NCI-H510A treated with DMSO at 0.1 percent for 48 hours (cell line): ENCODE results near the gene SBDS.
"Not testable (repeated sequence)": the region's sequence is repeated elsewhere in the genome, so short reads cannot be mapped to it uniquely, and the experiment has no call there.

Experiments
- DNase-seq: peaks from one replicate; lab custom pipeline; 2025; lab: John Stamatoyannopoulos, UW

The SBDS gene

DNA sequence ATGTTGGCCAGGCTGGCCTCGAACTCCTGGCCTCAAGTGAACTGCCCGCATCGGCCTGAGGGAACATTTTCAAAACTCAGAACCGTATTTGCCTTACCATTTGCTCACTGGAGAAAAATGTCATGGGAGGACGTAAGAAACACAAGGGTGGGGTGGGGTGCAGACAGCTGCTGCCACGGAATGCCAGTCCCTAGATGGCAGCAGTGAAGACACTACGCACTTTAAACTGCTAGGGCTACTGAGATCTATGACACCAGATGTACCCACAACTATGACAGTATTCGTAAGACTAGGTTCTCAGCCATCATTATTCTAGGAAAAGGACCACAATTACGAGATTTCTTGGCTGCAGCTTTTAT lies 716 bp downstream of the SBDS start:
- peak; percentile 13 for DNase-seq

DNA sequence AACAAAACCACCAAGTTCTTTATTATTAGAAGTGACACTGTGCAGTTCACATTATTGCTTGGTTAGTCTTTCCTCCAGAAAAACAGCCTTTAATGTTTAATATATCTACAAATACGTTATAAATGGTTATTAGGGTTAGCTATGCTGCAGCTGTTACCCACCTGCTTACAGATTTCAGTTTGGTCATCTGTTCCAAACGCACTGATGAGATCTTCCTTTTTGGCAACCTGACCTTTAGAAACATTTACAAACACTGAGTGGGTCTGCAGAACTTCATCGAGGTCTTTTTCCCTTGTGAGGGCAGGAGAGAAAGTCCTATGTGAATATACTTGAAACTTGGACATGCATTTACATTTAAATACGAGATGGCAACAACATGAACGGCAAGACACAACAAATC lies 1.3 kb downstream of the SBDS start:
- DNase-seq: not testable (repeated sequence)

DNA sequence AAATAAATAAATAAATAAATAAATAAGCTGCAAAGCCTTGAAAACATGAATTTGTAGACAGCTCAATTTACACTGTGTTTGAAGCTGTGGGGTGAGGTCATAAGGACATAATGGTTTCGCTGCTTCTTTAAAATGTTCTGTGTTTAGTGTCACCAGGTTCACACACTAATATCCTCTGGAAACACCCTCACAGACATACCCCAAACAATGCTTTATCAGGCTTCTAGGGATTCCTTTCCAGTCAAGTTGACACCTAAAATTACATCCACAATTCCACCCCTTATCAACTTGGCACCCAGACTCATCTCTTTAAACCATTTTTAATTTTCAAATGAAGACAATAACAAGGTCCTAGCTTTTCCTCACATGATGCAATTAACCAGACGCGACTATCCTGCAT lies 5.8 kb downstream of the SBDS start:
- DNase-seq: not testable (repeated sequence)

DNA sequence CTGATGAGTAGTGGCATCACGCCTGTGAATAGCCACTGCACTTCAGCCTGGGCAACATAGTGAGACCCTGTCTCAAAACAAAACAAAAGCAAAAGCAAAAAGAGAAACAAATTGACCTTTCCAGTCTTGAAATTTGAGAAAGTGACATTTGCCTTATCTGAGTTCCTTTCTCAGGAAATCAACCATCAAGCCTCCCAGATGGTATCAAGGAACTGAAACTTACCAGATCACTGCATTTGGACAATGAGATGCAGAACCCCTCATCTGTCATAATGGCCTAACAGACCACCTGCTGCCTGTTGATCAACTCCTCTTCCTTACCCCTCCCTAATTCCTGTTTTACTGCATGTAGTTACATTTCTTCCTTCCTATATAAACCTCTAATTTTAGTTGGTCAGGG lies 15.1 kb downstream of the SBDS start:
- DNase-seq: not testable (repeated sequence)

DNA sequence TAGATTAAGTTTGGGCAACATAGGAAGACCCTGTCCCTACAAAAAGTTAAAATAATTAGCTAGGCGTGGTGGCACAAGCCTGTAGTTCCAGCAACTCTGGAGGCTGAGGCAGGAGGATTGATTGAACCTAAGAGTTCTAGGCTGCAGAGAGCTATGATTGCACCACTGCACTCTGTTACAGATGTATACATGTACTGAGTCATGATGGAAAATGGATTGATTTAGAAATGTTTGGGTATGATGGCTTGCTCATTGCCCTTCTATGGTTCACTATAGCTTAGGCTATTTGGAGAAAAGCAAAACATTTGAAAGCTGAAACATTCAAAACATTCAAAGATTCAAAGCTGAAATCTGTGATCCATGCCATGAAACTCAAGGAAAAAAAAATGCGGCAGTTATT lies 16.4 kb downstream of the SBDS start:
- not testable (repeated sequence) for DNase-seq

DNA sequence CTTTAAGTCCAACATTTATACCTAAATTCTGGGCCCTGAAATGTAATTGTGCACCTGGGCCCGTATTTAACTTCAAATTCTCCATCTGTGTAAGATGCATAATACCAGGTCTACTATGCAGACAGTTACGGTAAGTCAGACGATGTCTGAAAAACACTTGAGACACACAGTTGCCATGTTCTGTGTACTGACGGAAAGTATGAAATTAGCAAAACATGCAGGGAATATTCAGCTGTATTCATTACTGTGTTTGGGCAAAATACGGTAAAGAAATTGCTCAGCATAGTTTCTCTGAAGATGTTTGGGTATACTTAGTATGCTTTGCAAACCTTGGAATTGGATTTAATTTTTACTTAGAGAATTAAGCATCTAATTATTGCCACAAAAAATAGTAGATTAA lies 17.1 kb downstream of the SBDS start:
- not testable (repeated sequence) for DNase-seq

DNA sequence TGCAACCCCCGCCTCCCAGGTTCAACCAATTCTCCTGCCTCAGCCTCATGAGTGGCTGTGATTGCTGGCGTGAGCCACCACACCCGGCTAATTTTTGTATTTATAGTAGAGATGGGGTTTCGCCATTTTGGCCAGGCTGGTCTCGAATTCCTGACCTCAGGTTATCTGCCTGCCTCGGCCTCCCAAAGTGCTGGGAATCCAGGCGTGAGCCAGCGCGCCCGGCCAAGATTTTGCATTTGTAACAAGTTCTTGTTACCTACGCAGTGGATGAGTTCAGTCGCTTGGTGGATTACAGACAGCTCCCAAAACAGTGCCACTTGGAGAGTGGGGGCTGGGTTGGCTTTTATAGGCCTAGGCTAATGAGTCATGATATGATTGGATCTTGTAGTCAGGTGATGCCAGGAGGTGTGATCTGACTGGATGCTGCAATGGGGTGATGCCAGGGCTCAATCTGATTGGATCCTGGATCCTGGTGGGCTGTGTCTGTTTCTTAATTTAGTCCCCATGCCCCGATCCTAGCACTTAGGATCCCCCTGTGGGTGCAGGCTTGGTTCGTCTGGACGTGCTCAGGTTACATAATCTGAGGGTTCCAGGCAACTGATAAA lies 20.3 kb downstream of the SBDS start:
- no peak for DNase-seq

DNA sequence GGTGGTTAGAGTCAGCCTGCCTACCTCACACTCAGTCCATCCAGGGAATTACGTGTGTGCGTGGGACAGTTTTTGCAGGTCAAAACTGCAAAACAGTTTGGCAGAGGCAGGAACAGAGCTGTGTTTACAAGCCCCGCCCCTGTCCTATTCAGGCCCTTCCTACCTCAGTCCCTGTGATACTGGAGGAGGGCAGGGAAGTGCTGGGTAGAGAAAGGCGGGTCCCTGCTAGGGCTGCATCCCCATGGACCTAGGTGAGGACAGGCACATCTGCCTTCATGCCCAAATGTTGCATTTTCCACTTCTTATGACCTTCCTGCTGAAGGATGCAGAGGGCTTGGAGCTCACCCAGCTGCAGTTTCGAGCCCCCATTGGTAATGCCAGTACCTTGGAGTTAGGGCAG lies 25.1 kb downstream of the SBDS start:
- DNase-seq: no peak

DNA sequence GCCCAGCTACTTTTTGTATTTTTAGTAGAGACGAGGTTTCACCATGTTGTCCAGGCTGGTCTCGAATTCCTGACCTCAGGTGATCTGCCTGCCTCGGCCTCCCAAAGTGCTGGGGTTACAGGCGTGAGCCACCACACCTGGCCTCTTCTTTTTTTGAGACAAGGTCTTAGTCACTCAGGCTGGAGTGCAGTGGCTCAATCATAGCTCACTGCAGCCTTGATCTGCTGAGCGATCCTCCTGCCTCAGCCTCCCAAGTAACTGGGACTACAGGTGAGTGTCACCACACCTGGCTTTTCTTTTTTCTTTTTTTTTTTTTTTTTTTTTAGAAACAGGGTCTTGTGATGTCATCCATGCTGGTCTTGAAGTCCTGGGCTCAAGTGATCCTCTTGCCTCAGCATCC lies 26.4 kb downstream of the SBDS start:
- DNase-seq: not testable (repeated sequence)

DNA sequence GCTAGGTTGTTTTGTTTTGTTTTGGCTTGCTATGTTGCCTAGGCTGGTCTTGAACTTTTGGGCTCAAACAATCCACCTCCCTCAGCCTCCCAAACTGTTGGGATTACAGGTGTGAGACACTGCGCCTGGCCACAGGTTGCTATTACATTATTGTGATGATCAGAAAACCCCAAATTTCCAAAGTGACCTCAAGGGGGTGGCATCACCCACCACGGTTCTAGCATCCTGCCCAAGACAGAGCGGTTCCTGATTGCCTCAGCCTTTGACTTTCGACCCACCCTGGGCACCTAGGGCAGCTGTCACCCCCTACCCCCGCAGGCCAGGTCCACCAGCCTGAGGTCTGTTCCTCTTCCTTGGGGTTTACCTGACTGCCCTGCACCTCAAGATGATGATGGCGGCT lies 28.4 kb downstream of the SBDS start:
- DNase-seq: no peak

DNA sequence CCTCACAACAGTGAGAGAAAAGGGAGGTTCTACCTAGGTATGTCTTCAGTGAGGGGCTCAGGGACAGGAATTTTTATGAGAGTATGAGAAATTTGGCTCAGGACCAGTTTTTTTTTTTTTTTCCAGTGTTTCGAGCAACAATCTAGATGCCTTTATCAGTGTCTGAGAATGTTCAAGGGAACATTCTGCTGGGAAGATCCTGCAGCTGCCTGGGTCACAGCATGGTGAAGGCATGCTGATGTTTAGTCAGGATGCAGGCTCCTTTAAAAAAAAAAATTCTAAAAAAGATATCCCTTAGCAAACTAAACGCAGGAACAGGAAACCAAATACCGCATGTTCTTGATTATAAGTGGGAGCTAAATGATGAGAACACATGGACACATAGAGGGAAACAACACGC lies 31.0 kb downstream of the SBDS start:
- DNase-seq: no peak

DNA sequence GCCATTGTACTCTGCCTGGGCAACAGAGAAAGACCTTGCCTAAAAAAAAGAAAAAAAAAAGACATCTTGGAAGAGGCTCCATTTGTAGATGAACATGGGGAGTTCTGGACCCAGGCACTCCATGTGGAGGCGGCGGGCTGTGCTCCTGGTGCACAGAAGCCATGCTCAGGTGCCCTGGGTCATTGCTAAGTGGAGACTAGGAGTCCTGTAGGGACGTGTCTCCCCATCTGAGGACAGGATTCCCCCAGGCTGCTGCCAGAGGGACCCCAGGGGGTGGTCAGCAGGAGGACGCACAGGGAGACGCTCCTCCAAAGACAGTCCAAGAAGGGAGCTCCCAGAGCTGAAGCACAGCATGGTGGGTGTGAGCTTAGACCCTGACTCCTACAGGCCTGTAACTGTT lies 34.3 kb downstream of the SBDS start:
- DNase-seq: no peak

DNA sequence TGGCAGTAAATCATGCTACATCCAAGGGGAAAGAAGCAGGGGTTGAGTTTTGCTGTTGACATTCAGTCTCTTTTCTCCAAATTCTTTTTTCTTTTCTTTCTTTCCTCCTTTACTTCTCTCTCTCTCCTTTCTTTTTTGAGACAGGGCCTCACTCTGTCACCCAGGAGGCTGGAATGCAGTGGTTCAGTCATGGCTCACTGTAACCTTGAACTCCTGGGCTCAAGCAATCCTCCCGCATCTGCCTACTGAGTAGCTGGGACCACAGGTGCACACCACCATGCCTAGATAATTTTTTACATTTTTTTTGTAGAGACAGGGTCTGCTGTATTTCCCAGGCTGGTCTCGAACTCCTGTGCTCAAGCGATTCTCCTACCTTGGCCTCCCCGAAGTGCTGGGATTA lies 35.2 kb downstream of the SBDS start:
- DNase-seq: no peak

DNA sequence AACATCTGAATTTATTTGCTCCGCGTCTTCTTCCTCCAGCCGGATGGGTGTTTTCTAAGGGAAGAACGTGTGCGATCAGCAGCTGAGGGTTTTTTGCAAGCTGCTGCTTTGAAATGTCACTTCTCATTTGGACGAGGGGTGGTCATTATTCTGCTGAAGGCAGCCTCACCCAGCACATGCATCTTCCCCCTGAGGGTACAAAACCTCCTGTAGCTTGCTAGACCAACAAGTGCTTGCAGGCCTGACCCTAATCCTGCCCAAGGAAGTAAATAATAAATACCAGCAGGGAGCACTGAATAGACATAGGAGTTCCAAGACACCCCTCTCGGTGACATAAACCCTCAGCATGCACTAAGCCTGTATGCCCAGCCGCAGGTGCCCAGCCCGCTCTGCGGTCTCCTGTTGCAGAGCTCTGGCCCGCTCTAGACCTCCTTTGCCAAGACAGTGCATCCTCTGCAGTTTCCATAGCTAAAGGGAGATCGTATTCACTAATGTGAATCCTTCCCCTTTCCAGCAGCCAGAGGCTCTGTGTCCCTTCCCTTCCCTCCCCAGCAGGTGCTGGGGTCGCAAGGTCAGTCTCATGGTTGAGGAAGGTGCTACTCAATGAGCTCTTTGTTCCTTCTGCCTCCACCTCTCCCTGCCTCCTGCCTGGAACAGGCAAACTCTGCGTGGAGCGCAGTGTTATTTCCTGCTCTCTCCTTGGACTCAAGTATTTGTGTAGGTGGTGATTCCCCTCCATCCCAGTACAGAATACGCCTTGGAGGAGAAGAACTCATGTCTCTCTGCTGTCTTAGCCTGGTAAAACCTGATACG lies 36.6 kb downstream of the SBDS start:
- no peak for DNase-seq

DNA sequence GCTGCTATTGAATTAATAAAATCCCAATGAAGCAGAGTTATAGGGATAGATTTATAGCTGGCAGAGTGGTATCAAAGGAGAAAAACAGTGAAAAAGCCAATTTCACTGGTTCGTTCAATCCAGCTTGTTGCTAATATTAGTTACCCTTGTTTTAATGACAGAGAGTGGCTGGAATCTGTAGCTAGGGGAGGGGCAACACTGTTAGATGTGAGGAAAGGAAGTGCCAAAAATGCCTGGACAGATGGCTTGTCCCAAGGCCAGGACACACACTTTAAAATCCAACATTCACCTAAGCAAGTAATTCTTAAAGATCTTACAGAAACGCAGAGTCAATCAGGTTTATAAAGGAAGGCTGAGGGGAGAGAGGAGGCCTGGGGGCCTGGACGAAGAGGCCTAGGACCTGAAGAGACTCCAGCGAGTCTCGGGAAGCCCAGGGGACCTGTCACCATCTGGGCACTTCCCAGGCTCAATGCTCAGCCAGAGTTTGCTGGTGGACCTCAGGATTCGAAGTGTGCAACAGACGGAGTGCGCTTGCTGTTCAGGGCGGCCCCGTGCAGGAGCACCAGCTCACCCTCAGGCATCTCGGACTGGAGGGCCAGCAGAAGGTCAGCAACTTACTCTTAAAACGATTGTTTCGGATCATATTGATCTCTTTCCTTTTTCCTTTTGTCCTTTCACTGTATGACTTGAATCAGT lies 37.6 kb downstream of the SBDS start:
- DNase-seq: no peak

DNA sequence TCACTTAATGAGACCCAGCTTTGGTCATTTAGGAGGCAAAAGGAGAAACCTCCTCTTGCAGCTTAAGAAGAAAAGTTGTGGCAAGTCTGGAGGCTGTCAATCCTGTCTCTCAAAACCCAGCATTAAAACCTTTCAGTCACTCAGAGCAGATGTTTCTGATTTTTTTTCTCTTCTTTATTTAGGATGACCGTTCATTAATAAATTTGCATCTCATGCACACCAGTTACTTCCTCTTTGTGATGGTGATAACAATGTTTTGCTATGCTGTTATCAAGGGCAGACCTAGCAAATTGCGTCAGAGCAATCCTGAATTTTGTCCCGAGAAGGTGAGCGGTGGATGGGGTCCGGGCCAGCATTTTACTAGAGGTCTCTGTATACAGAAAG lies 42.4 kb downstream of the SBDS start:
- DNase-seq: no peak

DNA sequence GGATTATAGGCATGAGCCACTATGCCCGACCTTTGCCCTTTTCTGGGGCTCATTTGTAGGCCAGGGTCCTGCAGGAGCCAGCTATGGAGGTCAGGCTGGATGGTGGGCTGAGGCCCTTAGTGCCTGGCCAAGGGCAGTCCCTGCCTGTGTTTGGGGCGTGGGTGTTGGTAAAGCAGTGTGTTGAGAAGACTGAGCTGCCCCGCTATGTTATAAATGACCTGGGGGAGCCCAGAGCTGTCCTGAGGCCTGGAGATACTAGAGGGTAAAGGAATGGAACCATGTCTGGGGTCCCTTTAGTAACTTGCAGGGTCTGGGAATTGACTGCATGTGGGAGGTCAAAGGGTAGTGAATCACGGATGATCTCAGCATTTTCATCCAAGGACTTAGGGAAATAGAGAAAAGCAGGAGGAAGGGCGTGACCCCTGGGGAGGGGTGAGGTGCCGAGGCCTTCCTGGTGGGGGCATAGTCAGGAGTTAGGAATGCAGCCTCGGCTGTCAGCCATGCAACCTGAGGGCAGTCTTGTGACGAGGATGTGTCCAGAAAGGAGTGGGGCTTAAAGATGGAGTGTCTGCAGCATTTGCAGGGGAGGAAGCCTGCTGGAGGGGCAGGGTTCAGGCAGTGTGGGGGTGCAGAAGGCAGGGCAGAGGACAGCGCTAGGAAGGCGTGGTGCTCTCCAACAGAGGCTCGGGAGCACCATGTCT lies 42.9 kb downstream of the SBDS start:
- DNase-seq: no peak

DNA sequence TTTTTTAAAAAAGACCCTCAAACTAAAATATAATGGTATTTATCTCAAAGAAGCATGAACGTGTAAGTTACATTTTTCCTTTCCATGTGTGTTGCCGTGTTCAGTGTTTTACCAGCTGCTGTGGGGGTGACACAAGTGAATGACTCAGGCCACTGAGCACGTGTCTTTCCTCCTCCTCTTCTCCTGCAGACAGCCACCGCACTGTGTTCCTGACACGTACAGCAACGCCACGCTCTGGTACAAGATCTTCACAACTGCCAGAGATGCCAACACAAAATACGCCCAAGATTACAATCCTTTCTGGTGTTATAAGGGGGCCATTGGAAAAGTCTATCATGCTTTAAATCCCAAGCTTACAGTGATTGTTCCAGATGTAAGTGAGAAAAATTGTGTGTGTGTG lies 44.6 kb downstream of the SBDS start:
- DNase-seq: no peak

DNA sequence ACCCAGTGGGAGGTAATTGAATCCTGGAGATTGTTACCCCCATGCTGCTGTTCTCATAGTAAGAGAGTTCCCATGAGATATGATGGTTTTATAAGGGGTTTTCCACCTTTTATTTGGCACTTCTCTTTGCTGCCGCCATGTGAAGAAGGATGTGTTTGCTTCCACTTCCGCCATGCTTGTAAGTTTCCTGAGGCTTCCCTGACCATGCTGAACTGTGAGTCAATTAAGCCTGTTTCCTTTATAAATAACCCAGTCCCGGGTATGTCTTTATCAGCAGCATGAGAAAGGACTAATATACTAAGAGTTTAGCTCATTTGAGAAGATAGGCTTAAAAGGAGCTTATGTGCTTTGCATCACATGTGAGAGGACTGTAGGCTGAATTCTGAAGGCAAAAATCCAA lies 45.1 kb downstream of the SBDS start:
- no peak for DNase-seq

DNA sequence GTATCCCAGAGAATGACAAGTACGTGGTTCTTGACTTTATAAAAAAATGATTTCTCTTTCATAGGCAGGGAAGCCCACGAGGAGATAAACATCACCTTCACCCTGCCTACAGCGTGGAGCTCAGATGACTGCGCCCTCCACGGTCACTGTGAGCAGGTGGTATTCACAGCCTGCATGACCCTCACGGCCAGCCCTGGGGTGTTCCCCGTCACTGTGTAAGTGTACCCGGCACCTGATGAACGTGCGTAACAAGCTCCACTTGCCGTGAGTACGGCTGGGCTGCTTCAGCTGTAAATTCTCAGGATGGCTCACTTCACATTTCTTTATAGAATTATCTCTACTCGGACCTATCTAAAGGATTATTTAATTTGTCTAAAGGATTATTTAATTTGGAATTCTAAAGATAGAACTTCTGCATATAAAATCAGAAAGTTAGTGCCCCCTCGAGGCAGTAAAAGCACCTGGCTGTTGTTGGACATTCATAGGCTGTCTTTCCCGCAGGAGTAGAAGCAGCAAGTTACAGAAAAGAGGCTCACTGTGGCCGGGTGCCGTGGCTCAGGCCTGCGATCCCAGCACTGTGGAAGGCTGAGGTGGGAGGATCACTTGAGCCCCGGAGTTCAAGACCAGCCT lies 46.8 kb downstream of the SBDS start:
- no peak for DNase-seq

DNA sequence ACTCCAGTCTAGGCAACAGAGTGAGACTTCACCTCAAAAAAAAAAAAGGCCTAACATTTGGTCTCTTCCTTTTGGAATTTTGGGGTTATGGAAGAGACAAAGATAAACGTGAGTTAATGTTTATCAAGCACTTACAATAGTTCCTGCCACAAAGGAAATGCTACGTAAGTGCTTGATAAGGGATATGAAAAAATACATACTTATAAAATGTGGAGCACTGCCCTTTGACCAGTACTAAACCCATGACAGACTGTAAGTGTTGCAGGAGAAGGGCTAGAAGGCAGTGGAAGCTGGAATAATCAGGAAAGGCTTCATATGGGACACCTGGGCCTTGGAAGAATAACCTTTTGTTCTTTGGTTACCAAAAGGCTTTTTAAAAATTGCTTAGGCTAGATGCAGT lies 48.8 kb downstream of the SBDS start:
- no peak for DNase-seq

DNA sequence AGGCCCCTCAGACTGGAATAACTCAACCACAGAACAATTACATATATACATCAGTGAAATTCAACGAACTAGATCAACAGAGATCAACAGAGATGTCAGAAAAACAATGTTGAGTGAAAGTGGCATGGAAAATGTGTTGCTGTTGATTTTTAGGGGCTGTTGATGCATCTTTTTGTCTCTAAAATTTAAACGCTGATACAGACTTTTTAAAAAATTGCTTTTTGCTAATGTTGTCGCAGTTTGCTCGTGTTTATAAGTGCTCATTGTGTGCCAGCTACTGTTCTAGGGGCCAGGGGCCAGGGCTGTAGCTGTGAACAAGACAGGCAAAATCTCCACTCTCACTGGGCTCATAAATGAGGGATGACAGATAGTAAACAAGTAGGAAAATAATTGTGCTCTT lies 56.1 kb downstream of the SBDS start:
- DNase-seq: no peak
